Gastroesophageal sphincter (tissue), 4 donors: ENCODE measurements around the gene MATK. TPM values are rescaled to one million over a fixed set of nuclear protein-coding genes. Genes with fewer than 3 reads are reported as not detected.

Experiments used
- ATAC-seq: fragments of 150-250 bp; one replicate; pipeline ENCODE4 v1.9.1; 2016; ENCODE audit warnings: mild to moderate bottlenecking, moderate library complexity
- H3K27ac ChIP-seq, 4 donors: fragments of 200-600 bp; sonication (generic) in 3 of 4; 1 replicate in 3 of 4; 2 replicates in 1 of 4; pipeline ENCODE4 v1.5.1; 2016 to 2019
- H3K27me3 ChIP-seq: fragments of 200-600 bp; sonication (generic); one replicate; pipeline ENCODE4 v1.5.1; 2019
- H3K36me3 ChIP-seq, 2 donors: fragments of 200-600 bp; sonication (generic); one replicate each; pipeline ENCODE4 v1.5.1; 2019; ENCODE audit warnings: control low read depth in 1 of 2
- H3K4me1 ChIP-seq, 3 donors: fragments of 200-600 bp; sonication (generic); 1 replicate in 2 of 3; 2 replicates in 1 of 3; pipeline ENCODE4 v1.5.1; 2016 to 2019; ENCODE audit warnings: control low read depth in 2 of 3
- H3K4me3 ChIP-seq, 2 donors: fragments of 200-600 bp; sonication (generic); one replicate each; pipeline ENCODE4 v1.5.1; 2019; ENCODE audit warnings: mild to moderate bottlenecking in 1 of 2, moderate library complexity in 1 of 2
- H3K9me3 ChIP-seq, 3 donors: fragments of 200-600 bp; sonication (generic); one replicate each; pipeline ENCODE4 v1.5.1; 2017 to 2019; ENCODE audit warnings: control low read depth in 2 of 3
- EP300 ChIP-seq: sonication (generic); formaldehyde crosslinking; IDR thresholded peaks from one replicate; pipeline ENCODE4 v1.6.1; 2017; ENCODE audit warnings: antibody characterized with exemption, mild to moderate bottlenecking
- POLR2A ChIP-seq, 2 donors: fragments of 450-650 bp; IDR thresholded peaks; one replicate each; pipeline ENCODE4 v1.6.1; 2017; ENCODE audit warnings: antibody characterized with exemption in 2 of 2, mild to moderate bottlenecking in 2 of 2, moderate library complexity in 1 of 2
- POLR2AphosphoS5 ChIP-seq: sonication (generic); formaldehyde crosslinking; IDR thresholded peaks from one replicate; pipeline ENCODE4 v1.6.1; 2017; ENCODE audit warnings: antibody characterized with exemption
- WGBS, 2 donors: methylation state at CpG; one replicate each; pipeline ENCODE4 v1.1.5; 2018; ENCODE audit warnings: low coverage in 1 of 2; 5-methylcytosine and 5-hydroxymethylcytosine counted together
- total RNA-seq, 4 donors: library from RNA; depleted of rRNA; stranded (reverse); fragments of >200 nt; gene quantifications; one replicate each; pipeline ENCODE4 v1.1.0, GENCODE V29; 2016
- TF ChIP-seq, protein P1 (sequence below), 4 experiments: fragments of 200-600 bp in 2 of 4; fragments of 450-650 bp in 2 of 4; sonication (generic) in 1 of 4; IDR thresholded peaks; one replicate each; pipeline ENCODE4 v1.5.1; 2017 to 2019; ENCODE audit warnings: antibody characterized with exemption in 4 of 4, mild to moderate bottlenecking in 2 of 4, moderate library complexity in 2 of 4

Gene MATK
- total RNA-seq, 4 donors from 2014 or later, result 0.47 to 5.0 (median 1.7) TPM

- no peaks in the 10 kb centered on the region for H3K36me3 ChIP-seq
- no peaks in the 10 kb centered on the region for H3K4me1 ChIP-seq
- no peaks in the 10 kb centered on the region for H3K9me3 ChIP-seq
- TF ChIP-seq POLR2AphosphoS5 (no peak), POLR2A (IDR thresholded peaks at IDR 0.05) (no peak), EP300 (no peak)
- TF ChIP-seq, protein P1, sequence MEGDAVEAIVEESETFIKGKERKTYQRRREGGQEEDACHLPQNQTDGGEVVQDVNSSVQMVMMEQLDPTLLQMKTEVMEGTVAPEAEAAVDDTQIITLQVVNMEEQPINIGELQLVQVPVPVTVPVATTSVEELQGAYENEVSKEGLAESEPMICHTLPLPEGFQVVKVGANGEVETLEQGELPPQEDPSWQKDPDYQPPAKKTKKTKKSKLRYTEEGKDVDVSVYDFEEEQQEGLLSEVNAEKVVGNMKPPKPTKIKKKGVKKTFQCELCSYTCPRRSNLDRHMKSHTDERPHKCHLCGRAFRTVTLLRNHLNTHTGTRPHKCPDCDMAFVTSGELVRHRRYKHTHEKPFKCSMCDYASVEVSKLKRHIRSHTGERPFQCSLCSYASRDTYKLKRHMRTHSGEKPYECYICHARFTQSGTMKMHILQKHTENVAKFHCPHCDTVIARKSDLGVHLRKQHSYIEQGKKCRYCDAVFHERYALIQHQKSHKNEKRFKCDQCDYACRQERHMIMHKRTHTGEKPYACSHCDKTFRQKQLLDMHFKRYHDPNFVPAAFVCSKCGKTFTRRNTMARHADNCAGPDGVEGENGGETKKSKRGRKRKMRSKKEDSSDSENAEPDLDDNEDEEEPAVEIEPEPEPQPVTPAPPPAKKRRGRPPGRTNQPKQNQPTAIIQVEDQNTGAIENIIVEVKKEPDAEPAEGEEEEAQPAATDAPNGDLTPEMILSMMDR (IDR thresholded peaks at IDR 0.05), result no peak
- 53 to 82% methylated on average over 2 to 3 of the region's 4 CpGs for WGBS, 2 donors
- no peak for ATAC-seq
- no peak overlapping the region for H3K27ac ChIP-seq
- H3K27me3 ChIP-seq, result peaks cover 34% of the 10 kb centered on the region
- H3K4me3 ChIP-seq, result no peak overlapping the region
Observed at GRCh38 chr19:3814648-3815047, 28.5 kb upstream of the MATK start.

- Histone ChIP-seq H3K9me3 (no peaks in the 10 kb centered on the region), H3K36me3 (no peaks in the 10 kb centered on the region), H3K27ac (no peak overlapping the region), H3K27me3 (peaks cover 34% of the 10 kb centered on the region), H3K4me3 (no peak overlapping the region), H3K4me1 (no peaks in the 10 kb centered on the region)
- 77 to 86% methylated on average over 1 to 3 of the region's 22 CpGs for WGBS, 2 donors
- TF ChIP-seq POLR2A (IDR thresholded peaks at IDR 0.05), result no peak
- TF ChIP-seq, protein P1 (IDR thresholded peaks at IDR 0.05), result no peak
- TF ChIP-seq POLR2AphosphoS5, result no peak
- TF ChIP-seq EP300, result no peak
- no peak for ATAC-seq
Observed at GRCh38 chr19:3813473-3814392, 27.6 kb upstream of the MATK start.

DNA sequence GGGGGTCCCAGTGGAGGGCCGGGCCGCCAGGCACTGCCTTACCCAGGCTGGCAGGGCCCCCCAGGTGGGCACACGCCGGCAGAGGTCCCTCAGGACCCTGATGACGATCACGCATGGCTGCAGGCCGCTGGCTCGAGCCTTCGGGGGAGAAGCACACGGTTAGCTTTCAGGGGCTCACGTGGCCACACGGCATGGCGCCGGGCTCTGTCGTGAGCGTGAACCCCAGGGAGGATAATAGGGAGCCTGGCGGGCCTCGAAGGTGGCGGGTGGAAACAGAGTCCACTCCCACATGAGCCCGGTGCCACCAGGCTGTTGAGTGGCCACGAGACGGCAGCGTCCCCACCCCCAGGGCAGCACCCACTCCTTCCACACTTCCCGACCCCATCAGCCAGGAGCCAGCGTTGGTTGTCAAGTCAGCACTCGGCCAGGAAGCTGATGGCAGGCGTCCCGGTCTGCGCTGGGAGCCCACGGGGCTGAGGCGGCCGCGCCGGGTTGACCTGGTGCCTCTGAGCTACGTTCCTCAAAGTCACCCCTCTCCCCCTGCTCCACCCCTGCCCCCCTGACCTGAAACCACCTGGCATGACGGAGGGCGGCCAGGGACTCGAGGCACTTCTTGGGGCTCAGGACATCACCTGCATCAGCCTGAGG, 24.7 kb upstream of the MATK start:
- WGBS, 2 donors, result no CpG with 5 or more reads among the region's 38 CpGs

GRCh38 chr19:3809881-3810707, 23.9 kb upstream of the MATK start:
- WGBS, 2 donors, result 87 to 90% methylated on average over 5 of the region's 26 CpGs
- Histone ChIP-seq H3K36me3 (no peaks in the 10 kb centered on the region), H3K9me3 (no peaks in the 10 kb centered on the region), H3K4me3 (no peak overlapping the region), H3K4me1 (no peaks in the 10 kb centered on the region), H3K27ac (no peak overlapping the region), H3K27me3 (peaks cover 30% of the 10 kb centered on the region)
- no peak for ATAC-seq
- TF ChIP-seq EP300 (no peak), POLR2AphosphoS5 (no peak), POLR2A (IDR thresholded peaks at IDR 0.05) (no peak)
- TF ChIP-seq, protein P1 (IDR thresholded peaks at IDR 0.05), result no peak

More for the DNA sequence above, 24.7 kb upstream of the MATK start:
- Histone ChIP-seq H3K36me3 (no peaks in the 10 kb centered on the region), H3K27ac (no peak overlapping the region), H3K27me3 (peaks cover 30% of the 10 kb centered on the region), H3K4me3 (no peak overlapping the region), H3K9me3 (no peaks in the 10 kb centered on the region), H3K4me1 (no peaks in the 10 kb centered on the region)
- ATAC-seq, result no peak
- TF ChIP-seq, protein P1 (IDR thresholded peaks at IDR 0.05), result no peak
- no peak for TF ChIP-seq POLR2A (IDR thresholded peaks at IDR 0.05)
- no peak for TF ChIP-seq EP300
- no peak for TF ChIP-seq POLR2AphosphoS5
